Measurements from ENCODE around the gene MAP7.

Gene MAP7

DNA sequence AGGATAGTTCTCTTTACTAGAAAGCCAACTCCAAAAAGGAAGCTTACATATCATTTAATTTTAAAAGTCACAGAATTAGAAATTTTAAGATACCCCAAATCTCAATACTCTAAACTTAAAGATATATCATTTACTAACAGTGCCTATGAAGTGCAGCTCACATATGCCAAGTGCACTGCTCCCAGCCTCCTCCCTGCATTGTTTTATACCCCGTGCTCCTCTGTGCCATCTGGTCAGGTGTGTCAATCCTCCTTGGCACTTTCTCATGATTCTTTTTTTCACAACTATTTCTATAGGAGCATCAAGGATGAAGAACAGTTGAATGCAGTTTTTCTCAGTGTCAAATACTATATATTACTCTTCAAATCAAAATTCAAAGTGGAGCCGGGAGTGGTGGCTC is 8.8 kb downstream of the MAP7 start:
- H3K4me3 ChIP-seq (ENCODE audit: low read length), result no peak overlapping the region
- no peak for DNase-seq (ENCODE audit: low read depth)
- TF ChIP-seq, protein P1, sequence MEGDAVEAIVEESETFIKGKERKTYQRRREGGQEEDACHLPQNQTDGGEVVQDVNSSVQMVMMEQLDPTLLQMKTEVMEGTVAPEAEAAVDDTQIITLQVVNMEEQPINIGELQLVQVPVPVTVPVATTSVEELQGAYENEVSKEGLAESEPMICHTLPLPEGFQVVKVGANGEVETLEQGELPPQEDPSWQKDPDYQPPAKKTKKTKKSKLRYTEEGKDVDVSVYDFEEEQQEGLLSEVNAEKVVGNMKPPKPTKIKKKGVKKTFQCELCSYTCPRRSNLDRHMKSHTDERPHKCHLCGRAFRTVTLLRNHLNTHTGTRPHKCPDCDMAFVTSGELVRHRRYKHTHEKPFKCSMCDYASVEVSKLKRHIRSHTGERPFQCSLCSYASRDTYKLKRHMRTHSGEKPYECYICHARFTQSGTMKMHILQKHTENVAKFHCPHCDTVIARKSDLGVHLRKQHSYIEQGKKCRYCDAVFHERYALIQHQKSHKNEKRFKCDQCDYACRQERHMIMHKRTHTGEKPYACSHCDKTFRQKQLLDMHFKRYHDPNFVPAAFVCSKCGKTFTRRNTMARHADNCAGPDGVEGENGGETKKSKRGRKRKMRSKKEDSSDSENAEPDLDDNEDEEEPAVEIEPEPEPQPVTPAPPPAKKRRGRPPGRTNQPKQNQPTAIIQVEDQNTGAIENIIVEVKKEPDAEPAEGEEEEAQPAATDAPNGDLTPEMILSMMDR (IDR thresholded peaks at IDR 0.05; ENCODE audit: insufficient read depth, low read depth, low read length, missing control alignments), result no peak

DNA sequence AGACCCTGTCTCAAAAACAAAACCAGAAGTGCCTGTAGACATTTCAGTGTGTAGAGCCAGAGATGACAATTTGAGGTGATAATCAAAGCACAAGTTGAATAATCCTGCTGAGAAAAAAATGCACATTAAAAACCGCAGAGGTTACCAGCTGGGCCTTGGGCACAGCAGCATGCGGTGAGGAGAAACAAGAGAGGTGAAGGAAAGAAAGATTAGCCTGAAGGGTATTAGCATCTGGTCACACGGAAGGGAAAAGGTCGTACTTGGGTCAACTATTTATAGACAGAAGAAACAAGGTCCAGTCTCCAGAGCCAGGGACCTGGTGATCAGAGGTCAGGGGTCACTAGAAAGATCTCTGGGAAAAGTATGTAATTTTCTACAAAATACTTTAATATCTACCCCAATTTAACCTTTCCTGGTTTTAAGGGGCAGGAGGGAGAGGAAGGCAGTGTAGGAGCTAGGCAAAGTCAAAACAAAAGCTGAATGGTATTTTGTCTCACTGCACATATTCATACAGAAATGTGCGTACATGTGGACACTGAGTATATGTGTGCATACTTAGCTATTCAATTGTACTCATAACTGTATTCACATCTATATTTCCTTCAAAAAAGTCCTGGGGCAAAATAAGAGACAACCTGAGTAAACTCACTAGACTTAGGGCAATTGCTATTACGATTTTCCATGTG is 10.1 kb downstream of the MAP7 start:
- TF ChIP-seq, protein P1 (IDR thresholded peaks at IDR 0.05; ENCODE audit: insufficient read depth, low read depth, low read length, missing control alignments), result no peak
- no peak overlapping the region for H3K4me3 ChIP-seq (ENCODE audit: low read length)
- no peak for DNase-seq (ENCODE audit: low read depth)

DNA sequence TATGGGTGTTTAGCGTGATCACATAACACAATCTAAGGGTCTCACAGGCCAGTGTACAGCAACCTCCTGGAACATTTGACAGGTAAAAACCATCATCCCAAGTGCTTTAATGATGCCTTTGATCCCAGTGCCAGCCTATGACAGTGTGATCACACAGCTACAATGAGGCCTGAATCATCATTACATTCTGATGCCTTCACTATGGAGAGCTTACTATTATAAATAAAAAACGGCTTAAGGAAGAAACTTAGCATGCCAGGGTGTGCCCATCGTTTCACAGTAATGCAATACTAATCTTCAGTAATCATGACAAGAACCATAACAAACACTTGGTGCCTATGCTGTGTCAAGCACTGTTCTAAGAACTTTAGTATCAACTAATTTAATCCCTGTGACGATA is 11.4 kb downstream of the MAP7 start:
- H3K4me3 ChIP-seq (ENCODE audit: low read length), result no peak overlapping the region
- DNase-seq (ENCODE audit: low read depth), result peak; percentile 47
- TF ChIP-seq, protein P1 (IDR thresholded peaks at IDR 0.05; ENCODE audit: insufficient read depth, low read depth, low read length, missing control alignments), result no peak

DNA sequence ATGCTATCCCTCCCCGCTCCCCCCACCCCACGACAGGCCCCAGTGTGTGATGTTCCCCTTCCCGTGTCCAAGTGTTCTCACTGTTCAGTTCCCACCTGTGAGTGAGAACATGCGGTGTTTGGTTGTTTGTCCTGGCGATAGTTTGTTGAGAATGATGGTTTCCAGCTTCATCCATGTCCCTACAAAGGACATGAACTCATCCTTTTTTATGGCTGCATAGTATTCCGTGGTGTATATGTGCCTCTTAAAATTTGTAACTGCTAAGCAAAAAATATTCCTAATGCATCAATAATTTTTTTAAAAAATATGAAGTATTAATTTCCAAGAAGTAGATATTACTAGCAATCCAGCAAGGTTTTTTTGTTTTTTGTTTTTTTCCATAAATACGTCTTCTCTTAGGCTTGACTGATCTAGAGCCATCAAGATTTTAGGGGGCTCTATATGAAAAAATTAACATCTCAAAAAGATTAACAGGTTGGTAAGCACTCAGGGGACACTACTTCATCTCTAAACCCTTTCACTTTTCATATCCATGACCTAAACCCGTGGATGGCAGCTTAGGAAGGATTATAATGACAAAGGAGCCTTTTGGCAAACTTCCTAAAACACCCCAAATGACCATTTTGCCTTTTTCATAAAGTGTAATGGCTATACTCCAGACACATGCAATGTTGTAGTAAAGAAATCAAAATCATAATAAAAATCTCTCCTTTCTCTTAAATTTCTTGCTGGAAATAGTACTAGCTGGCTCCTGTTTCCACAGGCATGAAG is 14.2 kb downstream of the MAP7 start:
- TF ChIP-seq, protein P1 (IDR thresholded peaks at IDR 0.05; ENCODE audit: insufficient read depth, low read depth, low read length, missing control alignments), result no peak
- no peak overlapping the region for H3K4me3 ChIP-seq (ENCODE audit: low read length)
- no peak for DNase-seq (ENCODE audit: low read depth)

DNA sequence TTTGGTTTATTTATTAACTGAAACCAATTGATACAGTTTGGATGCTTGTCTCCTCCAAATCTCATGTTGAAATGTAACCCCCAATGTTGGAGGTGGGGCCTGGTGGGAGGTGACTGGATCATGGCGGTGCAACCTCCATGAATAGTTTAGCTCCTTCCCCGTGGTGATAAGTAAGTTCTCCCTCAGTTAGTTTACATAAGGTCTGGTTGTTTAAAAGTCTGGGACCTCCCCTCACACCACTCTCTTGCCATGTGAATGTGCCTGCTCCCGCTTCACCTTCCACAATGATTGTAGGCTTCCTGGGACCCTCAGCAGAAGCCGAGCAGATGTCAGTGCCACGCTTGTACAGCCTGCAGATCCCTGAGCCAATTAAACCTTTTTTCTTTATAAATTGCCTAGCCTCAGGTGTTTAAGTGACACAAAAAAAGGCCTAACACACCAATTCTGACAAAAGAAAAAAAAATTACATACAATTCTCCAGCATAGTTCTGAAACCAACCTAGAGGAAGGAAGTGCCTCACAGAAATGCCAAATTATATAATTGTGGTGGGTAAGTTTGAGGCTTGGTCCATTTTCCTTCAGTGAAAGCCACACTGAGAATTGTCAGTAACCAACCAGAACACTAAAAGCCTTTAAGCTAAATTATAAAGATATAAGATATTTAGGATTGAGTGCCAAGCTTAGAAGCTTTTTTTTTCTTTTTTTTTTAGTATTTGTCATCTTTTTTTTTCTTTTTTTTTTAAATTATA is 15.0 kb downstream of the MAP7 start:
- DNase-seq (ENCODE audit: low read depth), result no peak
- TF ChIP-seq, protein P1 (IDR thresholded peaks at IDR 0.05; ENCODE audit: insufficient read depth, low read depth, low read length, missing control alignments), result no peak
- H3K4me3 ChIP-seq (ENCODE audit: low read length), result no peak overlapping the region

DNA sequence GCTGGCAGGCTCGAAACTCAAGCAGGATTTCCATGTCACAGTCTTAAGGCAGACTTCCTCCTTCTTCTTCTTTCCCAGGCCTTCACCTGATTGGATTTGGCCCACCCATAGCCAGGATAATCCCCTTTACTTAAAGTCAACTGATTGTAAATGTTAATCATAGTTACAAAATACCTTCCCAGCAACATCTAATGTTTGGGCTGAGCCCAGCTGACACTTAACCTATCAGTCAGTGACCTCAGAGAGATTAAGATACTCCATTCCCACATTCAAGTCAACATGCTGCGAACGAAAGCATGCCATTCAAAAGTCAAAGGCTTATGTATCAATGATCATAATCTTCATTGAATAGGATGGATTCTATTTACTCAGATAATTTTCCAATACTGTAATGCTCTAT is 16.0 kb downstream of the MAP7 start:
- TF ChIP-seq, protein P1 (IDR thresholded peaks at IDR 0.05; ENCODE audit: insufficient read depth, low read depth, low read length, missing control alignments), result no peak

More for the DNA sequence above, 16.0 kb downstream of the MAP7 start:
- H3K4me3 ChIP-seq (ENCODE audit: low read length), result no peak overlapping the region
- DNase-seq (ENCODE audit: low read depth), result no peak

All from epithelial cell of esophagus (primary cell).